MV-4-11 (cell line): ENCODE results near the gene CEP192.

Source experiments
- DNase-seq: peaks from one replicate; lab custom pipeline; 2025; lab: John Stamatoyannopoulos, UW

Gene CEP192

DNA sequence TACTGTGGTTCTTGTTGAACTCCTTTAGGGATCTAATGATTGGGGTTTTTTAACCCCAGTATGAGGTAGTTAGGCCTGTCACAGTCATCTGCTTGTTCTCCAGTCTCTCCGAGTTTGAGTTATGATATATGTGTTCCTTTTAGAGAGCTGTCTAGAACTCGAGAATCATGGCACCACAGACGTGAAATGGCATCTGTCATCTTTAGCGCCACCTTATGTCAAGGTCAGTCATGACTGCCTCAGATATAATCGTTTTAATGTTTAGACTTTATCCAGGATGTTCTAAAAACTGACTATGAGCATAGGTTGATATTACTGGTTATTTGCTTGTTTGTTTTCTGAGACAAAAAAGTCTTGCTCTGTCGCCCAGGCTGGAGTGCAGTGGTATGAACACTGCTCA lies 112.2 kb downstream of the CEP192 start:
- DNase-seq, result no peak

- DNase-seq, result no peak
Measured at GRCh38 chr18:13105059-13105458, 113.9 kb downstream of the CEP192 start.

DNA sequence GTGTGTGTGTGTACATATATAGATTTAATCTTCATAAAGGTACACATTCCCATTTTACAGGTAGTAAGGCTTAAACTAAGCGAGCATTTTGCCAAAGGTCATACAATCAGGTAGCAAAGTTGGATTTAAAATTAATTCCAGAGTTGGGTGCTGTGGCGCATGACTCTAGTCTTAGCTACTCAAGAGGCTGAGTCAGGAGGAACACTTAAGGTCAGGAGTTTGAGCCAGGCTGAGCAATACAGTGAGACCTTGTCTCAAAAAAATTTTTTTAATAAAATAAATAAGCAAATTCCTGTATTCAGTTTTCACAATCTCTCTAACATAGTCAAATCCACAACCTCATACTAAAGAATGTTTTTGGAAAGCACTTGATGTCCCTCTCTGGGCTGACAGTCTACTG lies 115.9 kb downstream of the CEP192 start:
- DNase-seq, result no peak

DNA sequence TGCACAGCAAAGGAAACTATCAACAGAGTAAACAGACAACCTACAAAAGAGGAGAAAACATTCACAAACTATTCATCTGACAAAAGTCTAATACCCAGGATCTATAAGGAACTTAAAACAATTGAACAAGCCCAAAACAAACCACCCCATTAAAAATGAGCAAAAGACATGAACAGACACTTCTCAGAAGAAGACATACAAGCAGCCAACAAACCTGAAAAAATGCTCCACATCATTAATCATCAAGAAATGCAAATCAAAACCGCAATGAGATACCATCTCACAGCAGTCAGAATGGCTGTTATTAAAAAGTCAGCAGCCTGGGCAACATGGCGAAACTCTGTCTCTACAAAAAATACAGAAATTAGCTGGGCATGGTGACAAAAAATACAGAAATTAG lies 117.2 kb downstream of the CEP192 start:
- DNase-seq, result no peak

- peak; percentile 10 for DNase-seq
Measured at GRCh38 chr18:13110559-13110958, 119.4 kb downstream of the CEP192 start.

- peak; percentile 35 for DNase-seq
Measured at GRCh38 chr18:13112982-13113381, 121.8 kb downstream of the CEP192 start.

DNA sequence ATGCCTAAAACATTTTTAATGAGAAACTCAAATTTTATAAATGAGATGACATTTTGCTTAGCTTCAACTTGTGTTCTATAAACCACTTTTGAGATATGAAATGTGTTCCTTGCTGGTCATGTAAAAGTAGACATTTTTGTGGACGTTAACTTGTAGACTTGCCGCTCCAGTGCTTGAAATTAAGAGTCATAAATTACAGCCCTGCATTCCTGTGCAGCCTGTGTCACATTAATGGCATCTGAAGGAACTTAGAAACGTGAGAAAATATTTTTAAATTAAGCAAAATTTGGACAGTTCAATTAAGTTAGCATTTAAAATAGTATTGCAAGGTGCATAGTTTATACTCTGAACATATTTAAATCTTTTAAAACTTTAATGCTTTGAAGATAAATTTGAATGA lies 129.1 kb downstream of the CEP192 start:
- no peak for DNase-seq

DNA sequence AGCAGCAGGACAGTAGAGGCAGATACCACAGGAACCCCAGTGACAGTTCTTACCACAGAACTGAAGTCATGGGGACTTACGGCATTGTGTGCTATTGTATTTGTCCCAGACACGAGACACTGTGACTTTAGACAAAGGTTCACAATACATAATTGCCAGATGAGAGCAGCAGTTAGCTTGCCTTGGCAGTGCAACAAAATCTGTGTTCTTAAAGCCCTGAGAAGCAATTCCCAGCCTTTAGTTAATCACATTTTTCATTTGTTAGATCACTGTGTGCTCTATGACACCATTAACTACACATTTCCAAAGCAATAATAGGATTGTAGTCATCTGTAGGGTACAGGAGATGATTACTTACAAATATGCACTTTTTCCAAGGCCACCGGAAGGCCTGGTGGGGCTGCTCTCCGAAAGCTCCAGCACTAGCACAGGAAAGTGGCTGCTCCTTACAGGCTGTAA lies 129.8 kb downstream of the CEP192 start:
- no peak for DNase-seq

DNA sequence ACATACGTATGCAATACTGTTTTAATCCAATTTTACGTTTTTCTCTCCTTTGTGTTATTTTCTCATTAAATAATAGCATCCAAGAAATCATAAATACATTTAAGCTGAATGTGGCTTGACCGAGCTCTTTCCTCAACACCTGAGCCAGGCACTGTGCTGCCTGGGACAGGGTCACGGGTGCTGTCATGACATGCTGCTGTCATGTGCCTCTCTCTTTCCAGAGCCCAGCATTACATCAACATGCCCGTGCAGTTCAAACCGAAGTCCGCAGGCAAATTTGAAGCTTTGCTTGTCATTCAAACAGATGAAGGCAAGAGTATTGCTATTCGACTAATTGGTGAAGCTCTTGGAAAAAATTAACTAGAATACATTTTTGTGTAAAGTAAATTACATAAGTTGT lies 133.2 kb downstream of the CEP192 start:
- DNase-seq, result no peak

DNA sequence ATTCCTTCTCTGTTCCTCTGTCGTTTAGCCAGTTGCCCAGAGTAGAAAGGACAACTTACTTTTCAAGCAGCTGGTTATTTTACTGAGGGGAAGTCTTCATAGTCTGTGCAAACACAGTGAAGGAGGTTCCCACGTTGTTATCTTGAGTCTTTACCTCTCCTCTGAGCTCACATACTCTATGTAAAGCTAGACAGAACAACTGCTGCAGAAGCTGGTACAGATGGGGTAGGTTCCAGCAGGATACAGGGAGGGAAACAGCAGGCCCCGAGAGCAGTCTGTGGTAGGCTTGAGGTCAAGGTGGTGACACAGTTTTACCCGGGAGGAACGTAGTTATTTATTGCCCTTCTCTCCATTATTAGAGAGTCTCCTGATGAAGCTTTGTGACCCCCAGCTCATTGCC lies 134.0 kb downstream of the CEP192 start:
- no peak for DNase-seq

- DNase-seq, result no peak
Measured at GRCh38 chr18:13126966-13127598, 135.9 kb downstream of the CEP192 start.

- no peak for DNase-seq
Measured at GRCh38 chr18:13131283-13131682, 140.1 kb downstream of the CEP192 start.

- no peak for DNase-seq
Measured at GRCh38 chr18:13134551-13135401, 143.6 kb downstream of the CEP192 start.

DNA sequence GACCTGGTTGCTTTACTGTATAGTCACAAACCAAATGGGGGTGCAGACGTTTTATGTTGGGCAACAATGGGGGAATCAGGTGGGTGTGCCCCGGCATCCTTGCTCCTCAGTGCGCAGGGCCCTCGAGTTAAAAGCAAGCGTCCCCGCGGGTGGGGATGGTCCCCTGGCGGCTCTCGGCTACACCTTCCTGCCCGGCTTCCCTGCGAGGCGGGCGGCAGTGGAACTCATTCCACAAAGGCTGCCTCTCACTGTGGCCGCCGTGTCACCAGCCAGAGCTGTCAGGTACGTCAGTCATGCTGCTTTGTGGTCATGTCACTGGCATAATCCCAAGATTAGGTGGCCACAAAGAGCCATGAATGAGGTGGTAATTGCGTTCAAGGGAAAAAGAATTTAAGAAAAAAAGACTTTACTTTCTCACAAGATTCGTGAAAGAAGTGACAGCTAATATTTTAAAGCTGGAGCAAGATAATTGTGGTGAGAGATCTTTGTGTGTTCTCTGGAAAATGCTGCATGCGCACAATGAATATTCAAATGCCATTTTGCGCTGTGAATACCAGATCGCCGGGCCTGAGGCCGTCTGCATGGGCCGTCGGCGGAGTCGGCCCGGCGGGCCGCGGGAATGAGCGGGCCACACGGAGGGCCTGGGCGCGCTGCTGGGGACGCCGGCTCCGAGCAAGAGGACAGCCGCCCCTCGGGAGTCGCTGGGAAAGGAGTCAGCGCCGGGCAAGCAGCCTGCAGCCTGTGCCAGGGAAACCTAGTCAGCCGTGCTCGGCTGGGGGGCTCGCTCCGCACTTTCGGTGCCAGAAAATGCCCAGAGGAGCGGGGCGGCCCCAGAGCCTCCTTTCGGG lies 145.1 kb downstream of the CEP192 start:
- DNase-seq, result no peak

- peak; percentile 4 for DNase-seq
Measured at GRCh38 chr18:13136904-13137669, 145.9 kb downstream of the CEP192 start.

DNA sequence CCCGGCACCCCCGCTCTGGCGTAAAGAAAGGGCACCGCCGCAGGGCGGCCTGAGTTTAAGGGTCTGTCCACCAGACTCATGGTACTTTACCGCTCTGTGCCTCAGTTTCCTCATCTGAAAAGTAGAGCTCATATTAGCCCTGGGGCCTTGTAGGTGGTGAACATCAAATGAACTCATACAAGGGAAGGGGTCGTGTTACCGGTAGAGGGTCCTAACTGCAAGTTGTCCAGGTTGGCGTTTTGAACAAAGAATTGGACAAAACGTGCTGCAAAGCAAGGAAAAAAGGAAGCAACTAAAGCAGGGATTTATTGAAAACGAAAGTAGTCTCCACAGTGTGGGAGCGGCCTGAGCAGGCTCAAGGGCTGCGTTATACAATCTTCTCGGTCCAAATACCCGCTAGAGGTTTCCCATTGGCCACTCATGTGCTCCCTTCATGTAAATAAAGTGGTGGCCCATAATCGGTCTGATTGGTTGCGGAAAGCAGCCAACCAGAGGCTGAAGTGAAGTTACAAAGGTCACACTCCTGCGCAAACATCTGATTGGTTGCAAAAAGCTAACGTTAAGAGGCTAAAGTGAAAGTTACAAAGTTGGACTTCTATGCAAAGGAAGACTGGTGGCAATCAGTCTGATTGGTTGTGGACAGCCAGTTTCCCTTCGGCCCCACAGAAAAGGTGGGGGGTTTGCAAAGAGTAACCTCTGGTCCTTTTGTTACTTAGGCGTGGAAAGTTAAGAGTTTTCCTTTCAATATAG lies 146.7 kb downstream of the CEP192 start:
- DNase-seq, result peak; percentile 94

DNA sequence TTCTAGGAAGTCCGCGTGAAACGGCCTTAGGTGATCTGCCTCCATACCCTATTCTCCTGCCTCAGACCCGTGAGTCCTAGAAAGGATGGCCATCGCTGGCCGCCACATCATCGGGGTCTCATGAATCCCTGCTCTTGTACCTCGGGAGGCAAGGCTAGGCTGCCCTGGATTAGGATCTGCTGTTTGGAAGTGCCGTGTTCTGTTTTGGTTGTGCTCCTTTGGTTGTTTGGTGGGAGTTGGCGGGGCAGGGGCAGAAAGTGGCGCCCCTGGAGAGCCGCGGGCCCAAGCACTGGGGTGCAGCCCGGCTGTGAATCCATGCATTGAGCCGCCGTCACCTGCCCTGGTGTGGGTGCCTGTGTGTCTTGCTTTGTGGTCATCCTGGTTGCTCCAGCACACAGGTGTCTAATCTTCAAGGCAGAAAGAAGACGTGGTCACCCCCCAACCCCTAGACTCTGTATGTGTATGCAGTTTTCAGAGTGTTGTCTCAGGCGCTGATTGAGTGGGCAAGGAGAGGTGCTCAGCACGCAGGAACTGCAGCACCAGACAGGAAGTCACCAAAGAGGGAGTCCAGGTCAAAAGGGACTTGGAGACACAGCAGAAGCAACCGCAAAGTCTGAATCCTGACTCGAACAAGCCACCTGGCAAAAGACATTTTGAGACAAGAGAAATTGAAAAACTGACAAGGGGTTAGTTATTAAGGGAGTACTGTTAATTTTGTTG lies 147.4 kb downstream of the CEP192 start:
- no peak for DNase-seq

DNA sequence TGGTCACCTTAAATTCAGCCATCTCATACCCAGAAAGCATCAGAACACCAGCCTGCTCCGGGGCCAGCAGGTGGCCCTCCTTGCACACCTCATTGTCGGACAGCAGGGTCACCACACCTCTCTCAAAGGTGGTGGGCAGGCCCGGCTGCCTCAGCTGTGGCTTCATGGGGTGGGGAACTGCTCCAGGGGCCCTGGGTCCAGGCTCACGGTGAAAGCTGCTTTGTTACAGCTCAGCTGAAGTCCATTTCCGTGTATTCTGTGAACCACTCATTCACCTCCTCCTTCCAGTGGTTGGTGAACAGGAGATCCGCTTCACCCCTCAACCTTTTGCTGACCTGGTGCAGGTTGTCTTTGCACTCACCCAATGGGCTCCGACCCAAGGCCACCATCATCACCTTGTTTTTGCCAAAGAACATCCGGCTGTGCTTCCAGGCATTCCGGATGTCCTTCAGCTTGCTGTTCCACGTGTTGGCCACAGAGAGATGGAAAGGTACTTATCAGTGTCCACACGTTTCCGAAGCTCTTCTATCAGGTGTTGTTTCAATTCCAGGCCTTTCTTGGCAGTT lies 148.8 kb downstream of the CEP192 start:
- DNase-seq, result no peak

DNA sequence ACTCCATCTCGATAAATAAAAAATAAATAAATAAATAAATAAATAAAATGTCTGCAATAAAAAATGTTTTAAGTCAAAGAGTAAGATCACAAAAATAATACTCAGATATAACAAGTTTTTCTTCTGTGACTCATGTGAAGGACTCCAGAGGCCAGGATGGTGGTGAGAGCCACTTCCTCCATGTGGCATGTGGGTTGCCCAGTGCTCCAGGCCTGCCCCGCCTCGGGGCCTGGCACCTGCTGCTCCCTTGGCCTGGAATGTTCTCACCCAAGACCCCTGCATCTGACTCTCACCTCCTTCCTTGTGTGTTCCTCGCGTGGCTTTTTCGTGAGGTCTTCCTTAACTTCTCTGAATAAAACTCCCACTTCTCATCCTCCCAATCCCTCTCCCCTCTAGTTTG lies 150.0 kb downstream of the CEP192 start:
- peak; percentile 53 for DNase-seq

- DNase-seq, result no peak
Measured at GRCh38 chr18:13145636-13146190, 154.6 kb downstream of the CEP192 start.
